ENCODE measurements around the gene ST6GALNAC2.

- TF ChIP-seq CTCF (IDR thresholded peaks at IDR 0.05) (no peak), POLR2A (IDR thresholded peaks at IDR 0.05) (no peak)
Observed at GRCh38 chr17:76588182-76588581, 2.5 kb upstream of the ST6GALNAC2 start.

Data from stomach (tissue), 4 donors.